DOHH2 (cell line): ENCODE data around the gene RER1.

Source experiments
- EZH2phosphoT487 ChIP-seq: fragments of 200-600 bp; sonication (generic); IDR thresholded peaks from 2 replicates; pipeline ENCODE4 v1.6.1; 2017; ENCODE audit warnings: borderline replicate concordance, mild to moderate bottlenecking, antibody characterized with exemption, low read length, moderate library complexity, mixed read lengths
- TF ChIP-seq, protein P1 (sequence below): fragments of 200-600 bp; sonication (generic); IDR thresholded peaks from one replicate; pipeline ENCODE4 v1.5.1; 2014; ENCODE audit warnings: antibody characterized with exemption, mild to moderate bottlenecking, low read depth, low read length; ENCODE audit not compliant: poor library complexity, severe bottlenecking

DNA sequence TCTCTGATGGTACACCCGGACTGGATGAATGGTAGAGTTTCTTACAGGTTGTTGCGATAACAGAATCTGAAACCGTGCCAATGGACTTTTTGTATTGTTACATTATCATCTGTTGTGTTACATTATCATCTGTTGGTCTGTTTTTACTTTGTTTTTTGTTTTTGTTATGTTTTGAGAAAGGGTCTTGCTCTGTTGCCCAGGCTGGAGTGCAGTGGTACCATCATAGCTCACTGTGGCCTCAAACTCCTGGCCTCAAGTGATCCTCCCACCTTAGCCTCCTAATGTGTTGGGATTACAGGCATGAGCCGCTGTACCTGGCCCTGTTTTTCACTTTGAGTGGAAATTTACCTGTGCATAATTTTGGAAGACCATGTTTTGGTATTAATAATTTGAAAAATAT lies 30.9 kb downstream of the RER1 start:
- TF ChIP-seq, protein P1, sequence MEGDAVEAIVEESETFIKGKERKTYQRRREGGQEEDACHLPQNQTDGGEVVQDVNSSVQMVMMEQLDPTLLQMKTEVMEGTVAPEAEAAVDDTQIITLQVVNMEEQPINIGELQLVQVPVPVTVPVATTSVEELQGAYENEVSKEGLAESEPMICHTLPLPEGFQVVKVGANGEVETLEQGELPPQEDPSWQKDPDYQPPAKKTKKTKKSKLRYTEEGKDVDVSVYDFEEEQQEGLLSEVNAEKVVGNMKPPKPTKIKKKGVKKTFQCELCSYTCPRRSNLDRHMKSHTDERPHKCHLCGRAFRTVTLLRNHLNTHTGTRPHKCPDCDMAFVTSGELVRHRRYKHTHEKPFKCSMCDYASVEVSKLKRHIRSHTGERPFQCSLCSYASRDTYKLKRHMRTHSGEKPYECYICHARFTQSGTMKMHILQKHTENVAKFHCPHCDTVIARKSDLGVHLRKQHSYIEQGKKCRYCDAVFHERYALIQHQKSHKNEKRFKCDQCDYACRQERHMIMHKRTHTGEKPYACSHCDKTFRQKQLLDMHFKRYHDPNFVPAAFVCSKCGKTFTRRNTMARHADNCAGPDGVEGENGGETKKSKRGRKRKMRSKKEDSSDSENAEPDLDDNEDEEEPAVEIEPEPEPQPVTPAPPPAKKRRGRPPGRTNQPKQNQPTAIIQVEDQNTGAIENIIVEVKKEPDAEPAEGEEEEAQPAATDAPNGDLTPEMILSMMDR: no peak
- no peak for TF ChIP-seq EZH2phosphoT487
